OCI-LY7 (cell line): ENCODE results near the gene RFX8.

ENCODE experiments used
- EZH2phosphoT487 ChIP-seq: fragments of 200-600 bp; sonication (generic); IDR thresholded peaks from 2 replicates; pipeline ENCODE4 v1.6.1; 2018; ENCODE audit warnings: low read depth, borderline replicate concordance, mild to moderate bottlenecking, mixed run types, antibody characterized with exemption, low read length, moderate library complexity, mixed read lengths
- TF ChIP-seq, protein P1 (sequence below): fragments of 200-600 bp; sonication (generic); conservative IDR thresholded peaks from 2 replicates; pipeline ENCODE4 v1.5.1; 2014; ENCODE audit warnings: mild to moderate bottlenecking, antibody characterized with exemption, low read length, moderate library complexity, mixed read lengths

DNA sequence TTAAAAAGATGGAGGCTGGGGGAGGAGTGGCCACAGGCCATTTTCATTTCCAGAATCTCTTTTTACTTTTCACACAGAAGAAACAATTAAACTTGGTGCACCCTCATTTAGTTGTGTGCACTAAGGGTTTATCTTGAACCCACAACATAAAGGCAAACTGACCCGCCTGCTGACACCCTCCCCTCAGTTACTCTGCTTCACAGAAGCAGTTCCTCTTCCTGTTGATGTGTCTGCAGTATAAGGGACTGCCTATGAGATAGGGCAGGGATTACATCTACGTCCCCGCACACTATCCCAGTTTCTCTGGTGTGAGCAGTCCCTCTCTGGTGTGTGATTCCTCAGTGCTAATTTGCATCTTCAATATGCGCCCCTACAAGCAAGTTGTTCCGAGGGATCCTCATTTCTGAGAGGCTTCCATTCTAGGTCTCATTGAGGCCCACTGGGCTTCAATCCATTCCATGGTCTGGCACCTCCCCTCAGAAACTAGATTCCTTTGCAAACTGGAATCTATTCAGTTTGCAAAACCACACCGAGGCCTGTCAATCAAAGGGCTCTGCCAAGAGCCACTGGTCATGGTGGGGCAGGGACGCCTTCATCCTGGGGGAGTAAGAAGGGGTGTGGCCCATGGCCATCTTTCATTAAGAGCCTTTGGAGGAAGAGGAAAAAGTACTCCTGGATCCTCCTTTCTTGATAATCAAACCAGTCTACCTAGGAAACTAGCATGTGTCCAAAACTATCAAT lies 99.9 kb downstream of the RFX8 start:
- TF ChIP-seq, protein P1, sequence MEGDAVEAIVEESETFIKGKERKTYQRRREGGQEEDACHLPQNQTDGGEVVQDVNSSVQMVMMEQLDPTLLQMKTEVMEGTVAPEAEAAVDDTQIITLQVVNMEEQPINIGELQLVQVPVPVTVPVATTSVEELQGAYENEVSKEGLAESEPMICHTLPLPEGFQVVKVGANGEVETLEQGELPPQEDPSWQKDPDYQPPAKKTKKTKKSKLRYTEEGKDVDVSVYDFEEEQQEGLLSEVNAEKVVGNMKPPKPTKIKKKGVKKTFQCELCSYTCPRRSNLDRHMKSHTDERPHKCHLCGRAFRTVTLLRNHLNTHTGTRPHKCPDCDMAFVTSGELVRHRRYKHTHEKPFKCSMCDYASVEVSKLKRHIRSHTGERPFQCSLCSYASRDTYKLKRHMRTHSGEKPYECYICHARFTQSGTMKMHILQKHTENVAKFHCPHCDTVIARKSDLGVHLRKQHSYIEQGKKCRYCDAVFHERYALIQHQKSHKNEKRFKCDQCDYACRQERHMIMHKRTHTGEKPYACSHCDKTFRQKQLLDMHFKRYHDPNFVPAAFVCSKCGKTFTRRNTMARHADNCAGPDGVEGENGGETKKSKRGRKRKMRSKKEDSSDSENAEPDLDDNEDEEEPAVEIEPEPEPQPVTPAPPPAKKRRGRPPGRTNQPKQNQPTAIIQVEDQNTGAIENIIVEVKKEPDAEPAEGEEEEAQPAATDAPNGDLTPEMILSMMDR = no peak
- no peak for TF ChIP-seq EZH2phosphoT487
